CD4-positive, alpha-beta T cell treated with Interleukin-6 at 100 ng/mL for 8 hours (primary cell): ENCODE data around the gene CPNE7.
"Not testable (repeated sequence)": the region's sequence is repeated elsewhere in the genome, so short reads cannot be mapped to it uniquely, and the experiment has no call there.

Experiments
- DNase-seq: peaks from one replicate; pipeline ENCODE4 v3.0.0-alpha.2; 2020; ENCODE audit warnings: mixed read lengths, low spot score

CPNE7 gene

DNA sequence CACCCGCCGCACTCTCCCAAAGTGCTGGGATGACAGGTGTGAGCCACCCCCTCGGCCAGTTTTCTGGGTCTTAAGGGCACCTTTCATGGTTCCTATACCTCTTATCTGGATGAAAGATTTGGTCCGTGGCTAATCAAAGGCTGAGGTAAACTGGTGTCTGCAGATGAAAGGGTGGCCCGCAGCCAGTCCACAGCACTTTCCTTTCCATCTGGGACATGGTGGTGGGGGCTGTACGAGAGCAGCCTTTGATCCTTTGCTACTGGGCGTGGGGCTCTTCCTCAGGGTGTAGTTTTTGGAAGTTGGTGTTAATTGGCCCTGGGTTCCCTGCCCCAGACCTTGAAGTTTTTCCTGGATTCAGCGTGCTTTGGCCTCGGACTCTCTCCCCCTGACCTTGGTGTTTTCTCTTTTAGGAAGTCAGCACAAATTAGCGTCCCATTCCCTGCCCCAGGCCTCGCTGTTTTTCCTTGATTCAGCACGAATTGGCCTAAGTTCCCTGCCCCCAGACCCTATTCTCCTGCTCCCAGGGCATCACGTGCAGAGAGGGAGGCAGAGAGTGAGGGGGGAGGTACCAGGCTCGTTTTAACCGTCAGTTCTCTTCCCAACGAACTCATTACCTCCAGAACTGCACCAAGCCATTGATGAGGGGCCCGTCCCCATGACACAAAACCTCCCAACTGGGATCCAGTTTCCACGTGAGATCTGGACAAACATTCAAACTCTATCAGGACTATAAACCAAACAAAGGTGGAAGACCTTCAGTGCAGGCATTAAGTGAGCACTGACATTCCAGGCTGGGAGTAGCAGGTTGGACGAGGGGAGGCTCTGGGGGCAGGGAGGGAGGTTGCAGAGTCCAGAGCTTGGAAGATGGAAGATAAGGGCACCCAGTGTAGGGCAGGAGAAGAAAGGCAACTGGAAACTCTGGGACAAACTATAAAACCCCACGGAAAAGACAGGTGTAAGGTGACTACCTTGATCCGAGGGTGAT, 49.5 kb downstream of the CPNE7 start:
- no peak for DNase-seq

DNA sequence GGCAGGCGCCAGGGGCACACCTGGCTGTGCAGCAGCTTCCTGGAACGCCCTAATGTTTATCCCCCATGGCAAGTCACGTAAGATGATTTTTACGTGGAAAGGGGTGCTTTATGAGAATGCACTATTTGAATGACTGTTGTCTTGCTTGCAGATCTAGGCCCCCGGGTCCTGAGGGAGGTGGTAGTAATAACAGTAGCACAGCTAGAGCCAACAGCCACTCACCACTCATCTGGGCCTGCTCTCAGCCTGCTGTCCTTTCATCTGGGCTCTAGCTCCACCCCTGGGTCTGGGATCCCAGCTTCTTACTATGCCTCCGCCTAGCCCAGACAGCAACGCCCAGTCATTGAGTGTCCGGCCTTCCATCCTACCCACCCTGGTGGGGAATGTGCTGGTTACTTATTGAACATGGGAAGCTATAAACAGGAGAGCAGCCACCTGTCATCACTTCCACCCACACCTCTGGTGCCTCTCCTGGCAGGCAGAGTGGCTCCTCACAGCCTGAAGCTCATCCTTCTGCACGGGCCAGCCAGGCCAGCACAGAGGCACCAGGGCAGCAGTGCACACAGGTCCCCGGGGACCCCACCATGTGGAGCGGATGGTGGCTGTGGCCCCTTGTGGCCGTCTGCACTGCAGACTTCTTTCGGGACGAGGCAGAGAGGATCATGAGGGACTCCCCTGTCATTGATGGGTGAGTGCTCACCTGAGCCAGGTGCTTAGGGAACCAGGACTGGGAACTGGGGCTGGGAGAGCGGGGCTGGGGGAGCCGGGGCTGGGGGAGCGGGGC, 54.5 kb downstream of the CPNE7 start:
- DNase-seq = no peak

DNA sequence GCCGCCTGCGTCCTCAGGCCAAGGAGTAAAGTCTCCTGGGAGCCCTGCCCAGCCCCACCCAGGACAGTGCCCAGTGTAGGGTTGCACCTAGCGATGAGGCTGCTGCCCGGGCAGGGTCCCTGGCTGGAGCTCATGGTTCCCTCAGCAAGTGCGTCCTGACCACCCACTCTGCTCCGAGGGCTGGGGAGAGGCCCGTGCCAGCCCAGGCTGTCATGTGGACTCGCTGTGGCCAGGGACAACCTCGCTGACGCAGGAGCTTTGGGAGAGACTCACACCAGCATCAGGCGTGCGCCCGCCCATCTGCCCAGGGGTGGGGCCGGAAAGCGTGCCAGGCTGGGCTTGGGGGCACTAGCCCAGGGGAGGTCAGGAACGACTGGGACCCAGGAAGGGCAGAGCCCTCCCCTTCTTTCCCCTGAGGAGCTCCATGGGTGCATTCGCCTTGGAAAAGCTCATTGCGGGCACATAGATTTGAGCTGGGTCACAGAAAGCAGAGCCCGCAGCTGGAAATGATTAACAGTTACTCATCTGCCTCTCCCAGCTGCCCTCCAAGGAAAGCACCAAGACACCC, 57.6 kb downstream of the CPNE7 start:
- DNase-seq = no peak

GRCh38 chr16:89634463-89635385, 59.2 kb downstream of the CPNE7 start:
- DNase-seq = not testable (repeated sequence)

DNA sequence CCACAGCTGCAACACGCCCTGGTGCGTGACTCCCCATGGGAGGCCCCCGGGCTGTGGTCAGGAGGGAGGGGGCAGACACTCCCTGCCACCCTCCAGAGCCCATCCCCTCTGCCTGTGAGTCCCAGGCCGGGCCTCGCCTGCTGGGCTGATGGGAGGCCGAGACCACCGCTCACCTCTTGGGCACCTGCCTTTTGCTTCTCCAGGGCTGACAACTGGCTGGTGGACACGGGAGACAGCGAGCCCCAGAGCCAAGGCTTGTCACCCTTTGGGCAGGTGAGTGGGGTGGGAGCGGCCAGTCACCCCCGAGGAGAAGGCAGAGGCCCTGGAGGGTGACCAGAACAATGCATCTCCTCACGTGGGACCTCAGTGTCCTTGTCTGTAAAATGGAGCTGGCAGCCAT, 61.1 kb downstream of the CPNE7 start:
- DNase-seq = no peak

- DNase-seq = no peak
These were observed 61.8 kb downstream of the CPNE7 start for GRCh38 chr16:89637379-89637778.

DNA sequence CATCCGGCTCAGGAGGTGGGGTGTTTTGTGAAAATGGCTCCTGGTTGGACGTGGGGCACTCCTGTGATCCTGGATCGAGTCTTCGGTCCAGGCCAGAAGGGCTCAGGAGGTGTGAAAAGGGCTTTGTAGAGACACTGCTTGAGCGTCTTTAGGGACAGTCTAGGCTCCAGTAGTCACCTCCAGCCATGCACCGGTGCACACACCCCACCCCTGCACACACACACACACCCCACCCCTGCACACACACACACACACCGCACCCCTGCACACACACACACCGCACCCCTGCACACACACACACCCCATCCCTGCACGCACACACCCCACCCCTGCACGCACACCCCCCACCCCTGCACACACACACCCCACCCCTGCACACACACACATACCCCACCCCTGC, 62.9 kb downstream of the CPNE7 start:
- DNase-seq = no peak

GRCh38 chr16:89639385-89639784, 63.8 kb downstream of the CPNE7 start:
- no peak for DNase-seq

DNA sequence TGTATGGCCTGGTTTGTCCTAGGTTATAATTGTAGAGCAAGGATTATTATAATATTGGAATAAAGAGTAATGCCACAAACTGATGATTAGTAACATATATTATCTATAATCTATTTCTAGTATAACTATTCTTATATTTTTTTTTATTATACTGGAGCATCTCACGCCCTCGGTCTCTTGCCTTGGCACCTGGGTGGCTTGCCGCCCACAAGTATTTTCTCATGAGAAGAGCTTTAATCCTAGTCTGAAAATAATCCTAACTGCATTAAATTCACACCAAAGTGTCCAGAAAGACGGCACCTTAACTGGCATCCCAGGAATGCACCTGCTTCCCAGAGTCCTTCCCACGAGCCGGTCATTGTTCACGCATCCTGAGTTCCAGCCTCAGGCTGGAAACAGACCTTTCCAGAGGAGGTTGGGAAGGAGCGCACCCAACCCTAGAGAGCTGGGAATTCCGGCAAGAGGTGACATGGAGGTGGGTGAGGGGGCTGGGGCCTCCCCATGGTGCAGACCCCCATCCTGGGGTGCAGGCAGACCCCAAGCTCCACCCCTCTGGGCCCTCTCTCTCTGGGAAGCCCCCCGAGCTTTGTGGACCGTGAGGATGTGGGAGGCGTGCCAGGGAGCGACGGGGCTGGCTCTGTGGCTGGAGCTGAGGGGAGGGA, 66.0 kb downstream of the CPNE7 start:
- no peak for DNase-seq

GRCh38 chr16:89642574-89642973, 67.0 kb downstream of the CPNE7 start:
- DNase-seq = no peak

- no peak for DNase-seq
These were observed 68.3 kb downstream of the CPNE7 start for GRCh38 chr16:89643769-89644300.

GRCh38 chr16:89645122-89645521, 69.6 kb downstream of the CPNE7 start:
- no peak for DNase-seq

DNA sequence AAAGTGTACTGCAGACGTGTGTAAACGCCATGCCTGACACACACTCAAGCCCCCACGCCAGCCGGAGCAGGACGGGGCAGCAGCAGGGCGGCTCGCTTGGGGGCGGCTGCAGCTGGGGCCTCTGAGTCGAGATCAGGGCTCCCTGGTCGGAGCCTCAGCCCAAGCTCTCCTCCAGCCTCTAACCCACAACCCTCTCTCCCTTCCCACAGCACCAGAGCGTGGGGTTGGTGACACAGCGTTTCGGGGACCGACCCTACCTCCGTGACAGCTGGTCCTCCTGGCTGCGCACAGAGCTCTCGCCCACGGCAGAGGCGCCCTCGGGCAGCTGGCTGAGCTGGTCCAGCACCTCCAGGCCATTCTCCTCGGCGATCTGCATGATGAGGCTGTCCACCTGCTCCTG, 70.7 kb downstream of the CPNE7 start:
- DNase-seq = no peak
